Measurements from ENCODE around the gene PCSK1N.

GRCh38 chrX:48816014-48816810 lies 19.2 kb downstream of the PCSK1N start:
- no peak for TF ChIP-seq CTCF (conservative IDR thresholded peaks at IDR 0.05; ENCODE audit: low read length)
- TF ChIP-seq EZH2phosphoT487 (IDR thresholded peaks at IDR 0.05; ENCODE audit: borderline replicate concordance, low read depth, low read length) = no peak
